A549 (cell line): ENCODE measurements around the gene PLEKHA1. TPM values are rescaled to one million over a fixed set of nuclear protein-coding genes. Genes with fewer than 3 reads are reported as not detected.

Experiments used
- ATAC-seq, 2 experiments: fragments of 200-7000 bp in 1 of 2; fragments of >200 bp in 1 of 2; cut with Nextera tagmentation in 1 of 2; cut with Tn5 transposase in 1 of 2; 3 replicates each; pipeline versions ENCODE4 v1.8.0 to v1.9.1; 2018 to 2020; ENCODE audit warnings: mild to moderate bottlenecking in 1 of 2, moderate library complexity in 1 of 2
- CTCF ChIA-PET: fragments of 300-600 bp; sonication (Branson Sonifier 250); formaldehyde crosslinking; extraction: SDS; loops from one replicate; lab custom pipeline; 2021; ENCODE audit warnings: antibody characterized with exemption, inconsistent platforms; lab: Yijun Ruan, JAX
- POLR2A ChIA-PET: fragments of 350-600 bp; formaldehyde crosslinking; extraction: SDS; loops from one replicate; lab custom pipeline; 2021; ENCODE audit warnings: antibody characterized with exemption, inconsistent platforms; lab: Yijun Ruan, JAX
- DNase-seq, 2 experiments: peaks; one replicate each; pipeline versions ENCODE4 v3.0.0 to v3.0.0-alpha.2; 2011 to 2016; ENCODE audit warnings: low read depth in 1 of 2, low spot score in 1 of 2
- FAIRE-seq: peaks from 2 replicates; lab custom pipeline; 2011; peaks lifted over from hg19 to GRCh38; lab: Jason Lieb, UNC
- H3K27ac ChIP-seq, 2 experiments: fragments of >200 bp; sonication (Bioruptor Twin); formaldehyde crosslinking; 3 replicates each; pipeline ENCODE4 v1.5.1; 2016 to 2017
- H3K4me1 ChIP-seq: fragments of >200 bp; sonication (Bioruptor Twin); formaldehyde crosslinking; 3 replicates; pipeline ENCODE4 v1.6.1; 2016
- H3K4me2 ChIP-seq: fragments of >200 bp; sonication (Bioruptor Twin); formaldehyde crosslinking; 3 replicates; pipeline ENCODE4 v1.6.1; 2016
- H3K4me3 ChIP-seq: fragments of >200 bp; sonication (Bioruptor Twin); formaldehyde crosslinking; 3 replicates; pipeline ENCODE4 v1.5.1; 2016
- H3K9me3 ChIP-seq: fragments of >200 bp; sonication (Bioruptor Twin); formaldehyde crosslinking; 3 replicates; pipeline ENCODE4 v1.6.1; 2016
- BHLHE40 ChIP-seq: IDR thresholded peaks from 2 replicates; pipeline ENCODE4 v1.6.1; 2012; ENCODE audit warnings: low read depth, low read length, inconsistent platforms
- CBX2 ChIP-seq: fragments of 200-600 bp; sonication (generic); IDR thresholded peaks from 2 replicates; pipeline ENCODE4 v1.6.1; 2016; ENCODE audit warnings: low read depth, mild to moderate bottlenecking, borderline replicate concordance
- CEBPB ChIP-seq, 2 experiments: fragments of >200 bp in 1 of 2; sonication (Bioruptor Twin) in 1 of 2; formaldehyde crosslinking in 1 of 2; IDR thresholded peaks; 2 replicates each; pipeline ENCODE4 v1.6.1; 2012 to 2016
- CHD2 ChIP-seq: fragments of 150-350 bp; IDR thresholded peaks from 2 replicates; pipeline ENCODE4 v1.6.1; 2014; ENCODE audit warnings: low read length; ENCODE audit not compliant: partially characterized antibody
- EP300 ChIP-seq, 2 experiments: fragments of >200 bp; sonication (Bioruptor Twin); formaldehyde crosslinking; IDR thresholded peaks; 2 replicates in 1 of 2; 3 replicates in 1 of 2; pipeline ENCODE4 v1.6.1; 2016 to 2017
- FOSB ChIP-seq: fragments of 250-450 bp; sonication (Bioruptor Pico); IDR thresholded peaks from 2 replicates; pipeline ENCODE4 v1.5.0; 2020; ENCODE audit warnings: mild to moderate bottlenecking, moderate library complexity
- GATA3 ChIP-seq: IDR thresholded peaks from 2 replicates; pipeline ENCODE4 v1.6.1; 2012; ENCODE audit warnings: borderline replicate concordance
- HDAC2 ChIP-seq: fragments of 200-600 bp; sonication (generic); IDR thresholded peaks from 2 replicates; pipeline ENCODE4 v1.6.1; 2016
- HEYL ChIP-seq: fragments of 250-450 bp; sonication (Bioruptor Pico); IDR thresholded peaks from 2 replicates; pipeline ENCODE4 v1.8.0; 2021; ENCODE audit warnings: mild to moderate bottlenecking, moderate library complexity
- HOXB5 ChIP-seq: fragments of 250-450 bp; sonication (Bioruptor Pico); IDR thresholded peaks from 2 replicates; pipeline ENCODE4 v1.5.0; 2020; ENCODE audit warnings: mild to moderate bottlenecking, moderate library complexity
- JUNB ChIP-seq: fragments of >200 bp; sonication (Bioruptor Twin); formaldehyde crosslinking; IDR thresholded peaks from 2 replicates; pipeline ENCODE4 v1.6.1; 2016
- KDM1A ChIP-seq: fragments of 200-600 bp; sonication (generic); IDR thresholded peaks from 2 replicates; pipeline ENCODE4 v1.6.1; 2016; ENCODE audit warnings: low read depth, mild to moderate bottlenecking
- MAZ ChIP-seq: fragments of 150-350 bp; IDR thresholded peaks from 2 replicates; pipeline ENCODE4 v1.6.1; 2014; ENCODE audit warnings: antibody characterized with exemption, low read depth, low read length, borderline replicate concordance
- NPAS2 ChIP-seq: fragments of 250-450 bp; sonication (Bioruptor Pico); IDR thresholded peaks from 2 replicates; pipeline ENCODE4 v1.8.0; 2022; ENCODE audit warnings: mild to moderate bottlenecking, moderate library complexity, borderline replicate concordance
- NR3C1 ChIP-seq: fragments of >200 bp; sonication (Bioruptor Twin); formaldehyde crosslinking; IDR thresholded peaks from 3 replicates; pipeline ENCODE4 v1.6.1; 2017
- POLR2AphosphoS2 ChIP-seq: conservative IDR thresholded peaks from 2 replicates; pipeline ENCODE4 v1.6.1; 2012; ENCODE audit warnings: low read length, improper control_type of control experiment, inconsistent platforms
- RAD21 ChIP-seq, 2 experiments: fragments of >200 bp in 1 of 2; sonication (Bioruptor Twin) in 1 of 2; formaldehyde crosslinking in 1 of 2; IDR thresholded peaks in 1 of 2; conservative IDR thresholded peaks in 1 of 2; 2 replicates in 1 of 2; 3 replicates in 1 of 2; pipeline ENCODE4 v1.6.1; 2012 to 2018; ENCODE audit warnings: inconsistent platforms in 1 of 2
- RFX5 ChIP-seq: fragments of 450-650 bp; IDR thresholded peaks from 2 replicates; pipeline ENCODE4 v1.7.1; 2014; ENCODE audit warnings: antibody characterized with exemption, mild to moderate bottlenecking, moderate library complexity
- RNF2 ChIP-seq: fragments of 200-600 bp; sonication (generic); IDR thresholded peaks from 2 replicates; pipeline ENCODE4 v1.6.1; 2016; ENCODE audit warnings: low read depth, mild to moderate bottlenecking, antibody characterized with exemption, moderate library complexity, borderline replicate concordance
- ZC3H11A ChIP-seq: fragments of 450-650 bp; IDR thresholded peaks from 2 replicates; pipeline ENCODE4 v1.6.1; 2014; ENCODE audit warnings: antibody characterized with exemption, mild to moderate bottlenecking
- ZFP36 ChIP-seq: fragments of 450-650 bp; IDR thresholded peaks from 2 replicates; pipeline ENCODE4 v1.6.1; 2014; ENCODE audit warnings: borderline replicate concordance; ENCODE audit not compliant: partially characterized antibody
- ZSCAN20 ChIP-seq: fragments of 250-450 bp; sonication (Bioruptor Pico); IDR thresholded peaks from 2 replicates; pipeline ENCODE4 v1.8.0; 2022; ENCODE audit warnings: mild to moderate bottlenecking, moderate library complexity
- WGBS: methylation state at CpG from one replicate; pipeline ENCODE4 v1.1.6; 2017; ENCODE audit errors: missing lambda C conversion rate; 5-methylcytosine and 5-hydroxymethylcytosine counted together
- polyA plus RNA-seq, 4 experiments: library from polyadenylated mRNA; depleted of rRNA in 3 of 4; stranded (reverse); fragments of >200 nt; fragmentation: RNase III in 1 of 4; extraction: RNeasy Plus Mini Kit Qiagen cat#74134 plus additional on column Dnase treatment in 1 of 4; gene quantifications; 2 replicates in 3 of 4; 3 replicates in 1 of 4; pipeline ENCODE4 v1.2.3, GENCODE V29; 2011 to 2017
- TF ChIP-seq, protein P1 (sequence below): fragments of 450-650 bp; IDR thresholded peaks from 2 replicates; pipeline ENCODE4 v1.6.1; 2014; ENCODE audit warnings: antibody characterized with exemption
- TF ChIP-seq, protein P2 (sequence below): fragments of 250-450 bp; sonication (Bioruptor Pico); IDR thresholded peaks from 2 replicates; pipeline ENCODE4 v1.5.0; 2021; ENCODE audit warnings: mild to moderate bottlenecking, moderate library complexity, borderline replicate concordance
- TF ChIP-seq, protein P3 (sequence below): fragments of 150-350 bp; IDR thresholded peaks from 2 replicates; pipeline ENCODE4 v1.6.1; 2014; ENCODE audit warnings: low read depth, mild to moderate bottlenecking, low read length
- TF ChIP-seq, protein P4 (sequence below): IDR thresholded peaks from 2 replicates; pipeline ENCODE4 v1.6.1; 2012
- TF ChIP-seq, protein P5 (sequence below): IDR thresholded peaks from 2 replicates; pipeline ENCODE4 v1.6.1; 2012
- TF ChIP-seq, protein P6 (sequence below): fragments of >200 bp; sonication (Bioruptor Twin); formaldehyde crosslinking; IDR thresholded peaks from 3 replicates; pipeline ENCODE4 v1.6.1; 2016

The PLEKHA1 gene
- polyA plus RNA-seq, 2 of the 4 experiments (the other 2 are of a cell fraction): 26.7 to 62.4 TPM

DNA sequence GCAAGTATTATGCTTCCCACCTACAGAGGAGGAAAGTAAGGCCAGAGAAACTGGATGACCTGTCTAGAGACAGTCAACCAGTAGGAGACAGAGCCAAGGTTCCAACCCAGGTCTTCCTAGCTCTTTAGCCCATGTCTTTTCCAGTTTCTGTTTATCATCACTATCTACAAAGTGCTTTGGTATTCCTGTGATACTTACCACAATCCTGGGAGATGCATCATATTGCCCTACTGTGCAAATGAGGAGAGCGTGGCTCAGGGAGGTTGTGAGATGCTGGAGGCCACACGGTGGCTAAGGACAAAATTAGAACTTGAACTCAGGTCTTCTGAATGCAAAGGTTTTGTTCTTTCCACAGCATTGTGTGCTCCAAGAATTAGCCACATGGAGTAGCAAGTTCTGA is 11.2 kb upstream of the PLEKHA1 start (continued):
- TF ChIP-seq, protein P1, sequence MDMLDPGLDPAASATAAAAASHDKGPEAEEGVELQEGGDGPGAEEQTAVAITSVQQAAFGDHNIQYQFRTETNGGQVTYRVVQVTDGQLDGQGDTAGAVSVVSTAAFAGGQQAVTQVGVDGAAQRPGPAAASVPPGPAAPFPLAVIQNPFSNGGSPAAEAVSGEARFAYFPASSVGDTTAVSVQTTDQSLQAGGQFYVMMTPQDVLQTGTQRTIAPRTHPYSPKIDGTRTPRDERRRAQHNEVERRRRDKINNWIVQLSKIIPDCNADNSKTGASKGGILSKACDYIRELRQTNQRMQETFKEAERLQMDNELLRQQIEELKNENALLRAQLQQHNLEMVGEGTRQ: no peak
- TF ChIP-seq, protein P2, sequence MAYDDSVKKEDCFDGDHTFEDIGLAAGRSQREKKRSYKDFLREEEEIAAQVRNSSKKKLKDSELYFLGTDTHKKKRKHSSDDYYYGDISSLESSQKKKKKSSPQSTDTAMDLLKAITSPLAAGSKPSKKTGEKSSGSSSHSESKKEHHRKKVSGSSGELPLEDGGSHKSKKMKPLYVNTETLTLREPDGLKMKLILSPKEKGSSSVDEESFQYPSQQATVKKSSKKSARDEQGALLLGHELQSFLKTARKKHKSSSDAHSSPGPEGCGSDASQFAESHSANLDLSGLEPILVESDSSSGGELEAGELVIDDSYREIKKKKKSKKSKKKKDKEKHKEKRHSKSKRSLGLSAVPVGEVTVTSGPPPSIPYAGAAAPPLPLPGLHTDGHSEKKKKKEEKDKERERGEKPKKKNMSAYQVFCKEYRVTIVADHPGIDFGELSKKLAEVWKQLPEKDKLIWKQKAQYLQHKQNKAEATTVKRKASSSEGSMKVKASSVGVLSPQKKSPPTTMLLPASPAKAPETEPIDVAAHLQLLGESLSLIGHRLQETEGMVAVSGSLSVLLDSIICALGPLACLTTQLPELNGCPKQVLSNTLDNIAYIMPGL (CRISPR knock-in tag): no peak
- no peak for TF ChIP-seq HDAC2
- TF ChIP-seq NPAS2 (CRISPR knock-in tag): no peak
- no peak for TF ChIP-seq GATA3
- TF ChIP-seq CEBPB (IDR thresholded peaks at IDR 0.05): no peak
- no peak for TF ChIP-seq CHD2
- TF ChIP-seq, all 56 proteins: peak for 0

DNA sequence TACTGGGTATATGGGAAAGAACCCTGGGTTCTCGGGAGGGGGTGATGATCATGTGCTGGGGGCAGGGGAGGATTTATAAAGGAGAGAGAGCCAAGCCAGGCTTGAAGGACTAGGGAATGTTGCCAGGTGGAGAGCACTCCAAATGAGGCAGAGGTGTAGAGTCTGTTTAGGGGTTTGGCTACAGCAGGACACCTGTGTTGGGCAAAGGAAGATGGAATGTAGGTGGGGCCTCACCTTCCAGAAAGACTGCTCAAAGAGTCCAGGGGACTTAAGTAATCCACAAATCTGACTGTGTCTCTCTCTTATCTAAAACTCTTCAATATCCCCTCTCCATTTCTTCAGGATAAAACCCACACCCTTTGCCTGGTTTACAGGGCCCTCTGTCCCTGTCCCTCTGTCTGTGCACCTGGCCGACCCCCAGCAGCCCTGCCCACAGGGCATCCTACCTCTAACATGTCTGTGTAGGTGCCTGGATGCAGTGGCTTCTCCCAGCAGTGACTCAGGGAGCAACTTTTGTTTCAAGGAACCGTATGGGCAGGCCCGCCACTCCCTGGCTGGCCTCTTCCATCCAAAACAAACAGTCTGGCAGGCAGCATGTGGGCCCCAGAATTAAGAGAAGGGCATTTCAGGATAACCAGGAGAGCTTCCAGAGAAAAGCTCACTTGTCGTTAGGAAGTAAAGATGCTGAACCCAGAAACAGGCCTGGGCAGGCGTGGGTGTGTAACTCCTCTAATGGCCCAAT is 10.6 kb upstream of the PLEKHA1 start:
- CTCF ChIA-PET: interaction anchor here (1.0 kb wide), 2 partner anchors 9 to 10 kb away, joined by 3 read pairs; partner anchors contain the start of gene PLEKHA1
- DNase-seq: no peak
- peaks cover 12% of the 10 kb centered on the region; the same call in 1 of the 3 replicates for H3K9me3 ChIP-seq
- TF ChIP-seq KDM1A (no peak), EP300 (IDR thresholded peaks at IDR 0.05) (no peak), JUNB (no peak), NPAS2 (CRISPR knock-in tag) (no peak), BHLHE40 (no peak), NR3C1 (no peak), ZFP36 (no peak), POLR2AphosphoS2 (no peak), MAZ (no peak)
- TF ChIP-seq, protein P3, sequence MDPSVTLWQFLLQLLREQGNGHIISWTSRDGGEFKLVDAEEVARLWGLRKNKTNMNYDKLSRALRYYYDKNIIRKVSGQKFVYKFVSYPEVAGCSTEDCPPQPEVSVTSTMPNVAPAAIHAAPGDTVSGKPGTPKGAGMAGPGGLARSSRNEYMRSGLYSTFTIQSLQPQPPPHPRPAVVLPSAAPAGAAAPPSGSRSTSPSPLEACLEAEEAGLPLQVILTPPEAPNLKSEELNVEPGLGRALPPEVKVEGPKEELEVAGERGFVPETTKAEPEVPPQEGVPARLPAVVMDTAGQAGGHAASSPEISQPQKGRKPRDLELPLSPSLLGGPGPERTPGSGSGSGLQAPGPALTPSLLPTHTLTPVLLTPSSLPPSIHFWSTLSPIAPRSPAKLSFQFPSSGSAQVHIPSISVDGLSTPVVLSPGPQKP: no peak
- ATAC-seq: no peak; a peak in 1 of 6 replicates
- 42% methylated on average over 4 of the region's 6 CpGs for WGBS
- POLR2A ChIA-PET: interaction anchor here (0.6 to 1.3 kb wide), 2 partner anchors 8 to 10 kb away, joined by 3 read pairs; partner anchors contain the start of gene PLEKHA1
- no peak for FAIRE-seq
- no peaks in the 10 kb centered on the region for H3K4me1 ChIP-seq
- no peak overlapping the region for H3K4me2 ChIP-seq
- H3K27ac ChIP-seq: no peak overlapping the region
- H3K4me3 ChIP-seq: no peak overlapping the region

DNA sequence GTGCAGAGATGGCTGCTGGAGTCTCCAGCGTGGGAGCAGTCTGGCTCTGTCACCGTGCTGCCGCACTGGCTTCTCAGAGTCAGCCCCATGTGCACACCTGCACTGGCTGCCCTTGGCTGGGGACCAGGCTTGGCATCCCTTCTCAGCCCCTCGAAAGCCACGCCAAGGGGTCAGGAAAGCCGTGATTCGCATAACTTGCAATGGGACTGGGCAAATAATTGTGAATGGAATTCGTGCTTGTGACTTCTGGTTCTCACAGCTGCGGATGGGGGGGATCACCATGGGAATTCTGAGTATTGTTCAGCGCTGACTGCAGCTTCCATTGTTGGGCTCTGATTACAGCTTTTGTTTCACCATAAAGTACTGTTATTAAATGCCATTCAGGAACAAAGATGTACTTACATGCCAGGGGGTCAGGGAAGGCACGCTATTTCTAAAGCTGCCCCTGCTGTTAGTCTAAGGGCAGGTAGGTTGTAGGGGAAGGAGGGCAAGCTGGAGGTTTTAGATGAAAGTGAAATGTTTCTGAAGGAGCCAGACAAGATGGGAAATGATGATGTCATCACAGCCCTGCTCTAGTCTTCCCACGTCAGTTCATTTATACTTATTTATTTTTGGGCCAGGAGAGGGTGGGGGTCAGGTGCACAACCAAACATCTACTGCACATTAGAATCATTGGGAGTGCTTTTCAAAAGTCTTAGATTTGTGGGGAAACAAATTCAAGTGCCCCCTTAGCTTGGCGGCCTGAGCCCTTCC is 5.8 kb upstream of the PLEKHA1 start:
- CTCF ChIA-PET: interaction anchor here (0.6 to 1.6 kb wide), 3 partner anchors 101 to 309 kb away, joined by 3 to 4 read pairs (median 3); no protein-coding TSS in a partner anchor
- Histone ChIP-seq H3K9me3 (peaks cover 12% of the 10 kb centered on the region; the same call in 1 of the 3 replicates), H3K4me3 (no peak overlapping the region), H3K27ac (no peak overlapping the region), H3K4me1 (peaks cover 11% of the 10 kb centered on the region), H3K4me2 (no peak overlapping the region)
- POLR2A ChIA-PET: no interaction called here
- FAIRE-seq (no peak), DNase-seq (no peak), ATAC-seq (no peak)
- 63% methylated on average over 13 of the region's 13 CpGs for WGBS
- TF ChIP-seq HOXB5 (CRISPR knock-in tag) (no peak), ZSCAN20 (no peak), CBX2 (no peak), EP300 (IDR thresholded peaks at IDR 0.05) (no peak), HEYL (CRISPR knock-in tag) (no peak), RNF2 (no peak), FOSB (CRISPR knock-in tag) (no peak), RFX5 (no peak), RAD21 (conservative IDR thresholded peaks at IDR 0.05 in 1 of 2, IDR thresholded peaks at IDR 0.05 in 1 of 2) (no peak), JUNB (no peak), ZFP36 (no peak), ZC3H11A (no peak), CEBPB (IDR thresholded peaks at IDR 0.05) (no peak)
- TF ChIP-seq, protein P4, sequence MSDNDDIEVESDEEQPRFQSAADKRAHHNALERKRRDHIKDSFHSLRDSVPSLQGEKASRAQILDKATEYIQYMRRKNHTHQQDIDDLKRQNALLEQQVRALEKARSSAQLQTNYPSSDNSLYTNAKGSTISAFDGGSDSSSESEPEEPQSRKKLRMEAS: no peak
- TF ChIP-seq, protein P5, sequence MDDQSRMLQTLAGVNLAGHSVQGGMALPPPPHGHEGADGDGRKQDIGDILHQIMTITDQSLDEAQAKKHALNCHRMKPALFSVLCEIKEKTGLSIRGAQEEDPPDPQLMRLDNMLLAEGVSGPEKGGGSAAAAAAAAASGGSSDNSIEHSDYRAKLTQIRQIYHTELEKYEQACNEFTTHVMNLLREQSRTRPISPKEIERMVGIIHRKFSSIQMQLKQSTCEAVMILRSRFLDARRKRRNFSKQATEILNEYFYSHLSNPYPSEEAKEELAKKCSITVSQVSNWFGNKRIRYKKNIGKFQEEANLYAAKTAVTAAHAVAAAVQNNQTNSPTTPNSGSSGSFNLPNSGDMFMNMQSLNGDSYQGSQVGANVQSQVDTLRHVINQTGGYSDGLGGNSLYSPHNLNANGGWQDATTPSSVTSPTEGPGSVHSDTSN: no peak
- TF ChIP-seq, protein P6, sequence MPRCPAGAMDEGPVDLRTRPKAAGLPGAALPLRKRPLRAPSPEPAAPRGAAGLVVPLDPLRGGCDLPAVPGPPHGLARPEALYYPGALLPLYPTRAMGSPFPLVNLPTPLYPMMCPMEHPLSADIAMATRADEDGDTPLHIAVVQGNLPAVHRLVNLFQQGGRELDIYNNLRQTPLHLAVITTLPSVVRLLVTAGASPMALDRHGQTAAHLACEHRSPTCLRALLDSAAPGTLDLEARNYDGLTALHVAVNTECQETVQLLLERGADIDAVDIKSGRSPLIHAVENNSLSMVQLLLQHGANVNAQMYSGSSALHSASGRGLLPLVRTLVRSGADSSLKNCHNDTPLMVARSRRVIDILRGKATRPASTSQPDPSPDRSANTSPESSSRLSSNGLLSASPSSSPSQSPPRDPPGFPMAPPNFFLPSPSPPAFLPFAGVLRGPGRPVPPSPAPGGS: no peak
